ENCODE measurements around the gene PSMB7.

The PSMB7 gene

GRCh38 chr9:124457887-124458431, 42.7 kb upstream of the PSMB7 start:
- Histone ChIP-seq H3F3A (ENCODE audit: control insufficient read depth, insufficient read depth) (no peaks in the 10 kb centered on the region), H3K27ac (ENCODE audit: low read depth, low read length) (no peak overlapping the region), H3K4me2 (ENCODE audit: low read length) (no peak overlapping the region), H3K4me1 (ENCODE audit: control insufficient read depth, low read length) (no peaks in the 10 kb centered on the region), H3K79me2 (ENCODE audit: control insufficient read depth, low read length) (no peaks in the 10 kb centered on the region), H3K36me3 (ENCODE audit: control insufficient read depth, low read length) (no peaks in the 10 kb centered on the region), H3K9me2 (replicated peaks; ENCODE audit: control insufficient read depth, low read length) (no peaks in the 10 kb centered on the region), H3K9me3 (ENCODE audit: control insufficient read depth, insufficient read depth, low read length) (no peaks in the 10 kb centered on the region), H3K27me3 (ENCODE audit: control insufficient read depth, low read length) (0 out of 2 replicates have a peak, but pooled peaks cover 2% of the 10 kb centered on the region), H3K4me3 (ENCODE audit: low read length) (no peak overlapping the region), H4K20me1 (ENCODE audit: control insufficient read depth, insufficient read depth, low read depth, low read length) (no peaks in the 10 kb centered on the region)
- no peak for TF ChIP-seq CTCF (IDR thresholded peaks at IDR 0.05; ENCODE audit: low read depth, low read length, poor library complexity, severe bottlenecking)
- TF ChIP-seq EZH2phosphoT487 (IDR thresholded peaks at IDR 0.05; ENCODE audit: borderline replicate concordance, low read length) = no peak

GRCh38 chr9:124457079-124457886, 42.0 kb upstream of the PSMB7 start:
- TF ChIP-seq CTCF (IDR thresholded peaks at IDR 0.05; ENCODE audit: low read depth, low read length, poor library complexity, severe bottlenecking) (no peak), EZH2phosphoT487 (IDR thresholded peaks at IDR 0.05; ENCODE audit: borderline replicate concordance, low read length) (no peak)
- no peaks in the 10 kb centered on the region for H4K20me1 ChIP-seq (ENCODE audit: control insufficient read depth, insufficient read depth, low read depth, low read length)
- no peaks in the 10 kb centered on the region for H3K9me2 ChIP-seq (replicated peaks; ENCODE audit: control insufficient read depth, low read length)
- H3K9me3 ChIP-seq (ENCODE audit: control insufficient read depth, insufficient read depth, low read length) = no peaks in the 10 kb centered on the region
- H3K79me2 ChIP-seq (ENCODE audit: control insufficient read depth, low read length) = no peaks in the 10 kb centered on the region
- H3K4me2 ChIP-seq (ENCODE audit: low read length) = no peak overlapping the region
- H3K36me3 ChIP-seq (ENCODE audit: control insufficient read depth, low read length) = no peaks in the 10 kb centered on the region
- no peak overlapping the region for H3K27ac ChIP-seq (ENCODE audit: low read depth, low read length)
- no peak overlapping the region for H3K4me3 ChIP-seq (ENCODE audit: low read length)
- H3F3A ChIP-seq (ENCODE audit: control insufficient read depth, insufficient read depth) = no peaks in the 10 kb centered on the region
- H3K4me1 ChIP-seq (ENCODE audit: control insufficient read depth, low read length) = no peaks in the 10 kb centered on the region
- H3K27me3 ChIP-seq (ENCODE audit: control insufficient read depth, low read length) = no peaks in the 10 kb centered on the region

GRCh38 chr9:124456341-124457078, 41.3 kb upstream of the PSMB7 start:
- H3K9me3 ChIP-seq (ENCODE audit: control insufficient read depth, insufficient read depth, low read length) = no peaks in the 10 kb centered on the region
- no peak overlapping the region for H3K4me2 ChIP-seq (ENCODE audit: low read length)
- no peak overlapping the region for H3K4me3 ChIP-seq (ENCODE audit: low read length)
- TF ChIP-seq EZH2phosphoT487 (IDR thresholded peaks at IDR 0.05; ENCODE audit: borderline replicate concordance, low read length) (no peak), CTCF (IDR thresholded peaks at IDR 0.05; ENCODE audit: low read depth, low read length, poor library complexity, severe bottlenecking) (no peak)
- no peaks in the 10 kb centered on the region for H3K36me3 ChIP-seq (ENCODE audit: control insufficient read depth, low read length)
- no peaks in the 10 kb centered on the region for H3F3A ChIP-seq (ENCODE audit: control insufficient read depth, insufficient read depth)
- no peak overlapping the region for H3K27ac ChIP-seq (ENCODE audit: low read depth, low read length)
- H3K4me1 ChIP-seq (ENCODE audit: control insufficient read depth, low read length) = no peaks in the 10 kb centered on the region
- no peaks in the 10 kb centered on the region for H3K9me2 ChIP-seq (replicated peaks; ENCODE audit: control insufficient read depth, low read length)
- no peaks in the 10 kb centered on the region for H4K20me1 ChIP-seq (ENCODE audit: control insufficient read depth, insufficient read depth, low read depth, low read length)
- no peaks in the 10 kb centered on the region for H3K27me3 ChIP-seq (ENCODE audit: control insufficient read depth, low read length)
- no peaks in the 10 kb centered on the region for H3K79me2 ChIP-seq (ENCODE audit: control insufficient read depth, low read length)

Data from DOHH2 (cell line).